GM12864 (cell line): ENCODE data around the gene CYP21A2.
"Not testable (repeated sequence)": the region's sequence is repeated elsewhere in the genome, so short reads cannot be mapped to it uniquely, and the experiment has no call there.

ENCODE experiments used
- DNase-seq: peaks from one replicate; pipeline ENCODE4 v3.0.0-alpha.2; 2011; ENCODE audit warnings: low read depth
- H3K4me3 ChIP-seq: 2 replicates; pipeline ENCODE4 v1.5.1; 2011; ENCODE audit warnings: mild to moderate bottlenecking, low read depth, low read length, control low read depth
- TF ChIP-seq, protein P1 (sequence below): IDR thresholded peaks from 2 replicates; pipeline ENCODE4 v1.5.1; 2011; ENCODE audit warnings: low read depth, mild to moderate bottlenecking, moderate library complexity, low read length, control low read depth, inconsistent platforms; ENCODE audit errors: missing control alignments

The CYP21A2 gene

DNA sequence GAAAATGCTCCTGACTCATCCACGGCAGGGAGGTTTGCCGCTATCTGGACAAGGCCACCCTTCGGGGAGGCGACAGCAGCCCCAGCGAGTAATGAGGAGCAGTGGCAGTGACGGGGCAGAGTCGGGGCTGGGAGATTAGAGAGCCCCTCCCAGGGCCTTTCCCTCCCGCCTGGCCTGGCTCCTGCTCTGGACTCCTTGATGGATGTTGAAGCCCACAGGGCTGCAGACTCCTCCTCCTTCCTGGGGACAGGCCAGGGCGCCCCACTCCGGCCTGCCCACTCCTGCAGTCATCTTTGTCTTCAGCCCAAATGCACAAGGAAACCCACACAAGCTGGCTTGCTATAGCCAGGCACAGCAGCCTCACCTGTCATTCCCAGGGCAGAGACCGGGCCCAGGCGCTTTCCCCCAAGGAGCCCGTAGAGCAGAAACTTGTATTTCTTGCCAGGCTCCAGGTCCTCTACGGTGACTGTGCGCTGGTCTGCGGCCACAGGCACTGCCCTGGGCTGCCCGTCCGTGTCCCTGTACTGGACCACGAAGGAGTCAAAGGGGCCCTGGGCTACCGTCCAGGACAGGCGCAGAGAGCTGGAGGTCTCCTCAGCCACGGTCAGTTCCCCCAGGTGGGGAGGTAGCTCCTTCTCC lies 7.7 kb downstream of the CYP21A2 start:
- no peak for DNase-seq
- H3K4me3 ChIP-seq: no peak overlapping the region
- TF ChIP-seq, protein P1, sequence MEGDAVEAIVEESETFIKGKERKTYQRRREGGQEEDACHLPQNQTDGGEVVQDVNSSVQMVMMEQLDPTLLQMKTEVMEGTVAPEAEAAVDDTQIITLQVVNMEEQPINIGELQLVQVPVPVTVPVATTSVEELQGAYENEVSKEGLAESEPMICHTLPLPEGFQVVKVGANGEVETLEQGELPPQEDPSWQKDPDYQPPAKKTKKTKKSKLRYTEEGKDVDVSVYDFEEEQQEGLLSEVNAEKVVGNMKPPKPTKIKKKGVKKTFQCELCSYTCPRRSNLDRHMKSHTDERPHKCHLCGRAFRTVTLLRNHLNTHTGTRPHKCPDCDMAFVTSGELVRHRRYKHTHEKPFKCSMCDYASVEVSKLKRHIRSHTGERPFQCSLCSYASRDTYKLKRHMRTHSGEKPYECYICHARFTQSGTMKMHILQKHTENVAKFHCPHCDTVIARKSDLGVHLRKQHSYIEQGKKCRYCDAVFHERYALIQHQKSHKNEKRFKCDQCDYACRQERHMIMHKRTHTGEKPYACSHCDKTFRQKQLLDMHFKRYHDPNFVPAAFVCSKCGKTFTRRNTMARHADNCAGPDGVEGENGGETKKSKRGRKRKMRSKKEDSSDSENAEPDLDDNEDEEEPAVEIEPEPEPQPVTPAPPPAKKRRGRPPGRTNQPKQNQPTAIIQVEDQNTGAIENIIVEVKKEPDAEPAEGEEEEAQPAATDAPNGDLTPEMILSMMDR: no peak

DNA sequence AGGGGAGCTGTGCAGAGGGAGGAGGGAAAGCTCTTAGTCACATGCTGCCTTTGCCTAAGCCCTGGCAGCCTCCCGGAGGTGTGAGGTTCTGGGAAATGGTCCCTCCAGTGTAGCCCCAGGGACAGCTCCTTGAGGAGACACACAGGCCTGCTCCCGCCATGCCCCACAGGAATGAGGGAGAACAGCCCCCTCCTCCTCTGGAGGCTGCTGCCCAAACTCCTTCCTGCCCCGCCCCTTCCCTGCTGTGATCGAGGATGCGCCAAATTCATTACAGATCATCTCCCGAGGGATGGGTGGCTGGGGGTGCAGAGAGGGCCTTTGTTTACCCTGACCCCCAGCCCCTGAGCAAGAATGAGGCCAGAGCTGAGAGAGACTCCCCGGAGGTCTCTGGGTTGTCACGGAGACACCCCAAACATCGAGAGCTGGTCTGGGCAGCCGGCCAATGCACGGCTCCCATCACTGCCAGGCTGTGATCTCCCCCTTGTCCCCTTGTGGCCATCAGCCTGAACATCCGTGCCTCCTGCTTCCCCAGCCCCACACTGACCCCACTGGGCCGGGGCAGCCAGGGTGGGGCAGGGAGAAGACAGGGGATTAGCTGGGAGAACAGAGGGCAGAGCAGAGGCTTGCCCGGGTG lies 8.4 kb downstream of the CYP21A2 start:
- no peak for DNase-seq
- TF ChIP-seq, protein P1: no peak
- no peak overlapping the region for H3K4me3 ChIP-seq

DNA sequence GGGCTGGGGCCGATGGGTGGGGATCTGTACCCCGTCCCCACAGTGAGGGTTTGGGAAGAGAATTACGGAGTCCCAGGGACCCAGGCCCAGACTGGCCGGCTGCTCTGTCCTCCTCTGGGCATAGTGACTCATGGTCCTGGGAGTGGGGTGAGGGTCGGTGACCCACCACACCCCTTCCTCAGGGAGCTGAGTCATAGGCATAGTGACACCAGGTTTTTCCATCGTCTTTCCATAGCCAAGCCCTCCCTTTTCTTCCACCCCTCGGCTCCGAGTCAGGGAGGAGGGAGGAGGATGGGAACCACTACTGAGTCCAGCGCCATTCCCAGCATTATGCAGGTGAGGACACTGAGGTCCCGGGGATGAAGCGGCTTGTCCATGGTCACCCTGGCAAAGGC lies 8.9 kb downstream of the CYP21A2 start:
- no peak overlapping the region for H3K4me3 ChIP-seq
- DNase-seq: no peak
- TF ChIP-seq, protein P1: no peak

DNA sequence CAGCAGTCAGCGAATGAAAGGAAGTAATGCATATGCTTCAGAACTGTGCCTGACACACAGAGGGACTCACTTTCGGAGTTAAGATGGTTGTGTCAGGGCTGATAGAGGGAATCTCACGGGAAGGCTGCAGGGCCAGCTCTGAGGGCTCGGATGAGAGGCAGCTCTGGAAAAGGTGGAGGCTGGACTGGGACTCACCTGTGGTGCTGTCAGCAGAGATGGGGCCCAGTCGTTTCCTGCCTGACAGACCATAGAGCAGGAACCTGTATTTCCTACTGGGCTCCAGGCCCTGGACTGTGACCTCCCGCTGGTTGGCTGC lies 9.3 kb downstream of the CYP21A2 start:
- H3K4me3 ChIP-seq: no peak overlapping the region
- TF ChIP-seq, protein P1: no peak

DNA sequence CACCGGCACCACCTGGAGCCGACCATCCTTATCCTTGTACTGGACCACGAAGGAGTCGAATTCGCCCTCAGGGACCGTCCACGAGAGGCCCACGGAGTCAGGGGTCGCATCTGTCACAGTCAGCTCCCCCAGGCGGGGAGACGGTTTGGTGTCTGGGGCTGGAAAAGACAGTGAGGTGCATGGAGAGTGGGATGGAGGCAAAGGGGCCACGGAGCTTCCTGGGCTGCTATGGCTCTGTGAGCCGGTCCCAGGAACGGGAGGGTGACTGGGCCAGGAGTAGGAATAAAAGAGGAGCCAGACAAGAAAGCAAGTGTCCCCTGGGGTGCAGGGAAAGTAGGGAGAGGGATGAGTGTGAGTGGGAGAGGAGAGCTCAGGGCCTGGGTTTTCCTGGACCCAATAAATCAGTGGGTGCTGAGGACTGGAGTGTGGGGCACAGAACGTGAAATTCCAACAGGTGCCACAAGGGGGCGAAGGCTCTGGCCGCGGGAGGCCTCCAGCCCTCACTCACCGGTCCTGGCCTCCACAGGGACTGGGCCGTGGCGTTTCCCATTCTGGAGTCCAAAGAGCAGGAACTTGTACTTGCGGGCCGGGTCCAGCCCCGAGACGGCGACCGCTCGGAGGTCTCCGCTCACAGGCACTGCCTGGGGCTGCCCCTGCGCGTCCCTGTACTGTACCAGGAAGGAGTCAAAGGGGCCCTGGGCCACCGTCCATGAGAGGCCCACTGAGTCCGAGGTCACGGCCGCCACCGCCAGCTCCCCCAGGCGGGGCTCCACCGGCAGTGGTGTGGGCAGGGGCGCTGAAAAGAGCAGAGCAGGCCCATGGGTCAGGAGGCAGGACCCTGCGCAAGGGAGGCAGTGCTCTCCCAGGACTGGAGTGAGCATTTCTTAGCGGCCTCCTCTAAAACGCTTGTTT lies 9.9 kb downstream of the CYP21A2 start:
- no peak overlapping the region for H3K4me3 ChIP-seq
- TF ChIP-seq, protein P1: peak; percentile 94
- no peak for DNase-seq

More for the DNA sequence above, 9.3 kb downstream of the CYP21A2 start:
- no peak for DNase-seq

DNA sequence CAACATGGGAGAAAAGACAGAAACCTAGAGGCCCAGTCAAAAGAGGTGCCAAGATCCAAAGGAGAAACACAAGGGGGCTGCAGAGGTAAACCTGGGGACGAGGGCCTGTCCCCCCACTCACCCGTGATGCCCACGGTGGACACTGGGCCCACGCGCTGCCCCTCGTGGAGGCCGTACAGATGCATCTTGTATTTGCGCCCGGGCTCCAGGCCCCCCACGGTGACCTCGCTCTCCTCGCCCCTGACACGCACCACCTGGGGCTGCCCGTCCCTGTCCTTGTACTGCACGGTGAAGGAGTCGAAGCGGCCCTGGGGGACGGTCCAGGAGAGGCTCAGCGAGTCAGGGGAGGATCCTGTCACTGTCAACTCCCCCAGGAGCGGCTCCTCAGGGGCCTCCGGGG lies 10.9 kb downstream of the CYP21A2 start:
- not testable (repeated sequence) for DNase-seq, H3K4me3 ChIP-seq

DNA sequence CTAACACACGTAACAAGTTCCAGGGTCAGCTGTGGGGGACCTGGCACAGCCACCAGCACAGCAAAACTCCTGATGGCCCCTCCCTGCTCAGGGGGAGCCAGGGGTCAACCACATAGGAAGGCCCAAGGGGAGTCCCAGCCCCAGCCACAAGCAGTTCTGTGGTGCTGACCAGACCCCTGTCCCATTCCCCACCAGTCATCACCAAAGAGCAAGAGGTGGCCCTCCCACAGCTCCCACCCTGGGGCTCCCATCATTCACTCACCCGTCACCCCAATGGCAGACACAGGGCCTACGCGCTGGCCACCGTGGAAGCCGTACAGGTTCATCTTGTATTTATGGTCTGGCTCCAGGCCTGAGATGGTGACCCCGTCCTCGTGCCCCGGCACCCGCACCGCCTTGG lies 11.5 kb downstream of the CYP21A2 start:
- DNase-seq, H3K4me3 ChIP-seq: not testable (repeated sequence)

DNA sequence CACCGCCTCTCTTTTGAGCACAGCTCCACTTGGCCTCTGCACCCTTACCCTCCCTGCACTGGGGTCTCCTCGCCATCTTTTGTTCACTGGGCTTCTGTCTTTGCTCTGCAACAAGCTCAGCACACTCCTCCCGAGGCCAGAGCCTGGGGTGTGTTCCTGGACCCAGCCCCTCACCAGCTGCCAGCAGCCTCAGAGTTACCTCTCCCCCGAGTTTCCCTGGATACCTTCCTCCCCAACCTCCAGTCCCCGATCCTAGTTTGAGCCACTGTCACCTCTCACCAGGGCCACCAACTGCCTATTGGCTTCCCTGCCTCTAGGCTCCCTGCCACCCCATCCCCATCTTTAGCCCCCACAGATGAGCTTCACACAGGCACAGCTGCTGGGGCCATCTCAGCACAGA lies 12.3 kb downstream of the CYP21A2 start:
- DNase-seq: no peak
- no peak overlapping the region for H3K4me3 ChIP-seq
- TF ChIP-seq, protein P1: no peak

DNA sequence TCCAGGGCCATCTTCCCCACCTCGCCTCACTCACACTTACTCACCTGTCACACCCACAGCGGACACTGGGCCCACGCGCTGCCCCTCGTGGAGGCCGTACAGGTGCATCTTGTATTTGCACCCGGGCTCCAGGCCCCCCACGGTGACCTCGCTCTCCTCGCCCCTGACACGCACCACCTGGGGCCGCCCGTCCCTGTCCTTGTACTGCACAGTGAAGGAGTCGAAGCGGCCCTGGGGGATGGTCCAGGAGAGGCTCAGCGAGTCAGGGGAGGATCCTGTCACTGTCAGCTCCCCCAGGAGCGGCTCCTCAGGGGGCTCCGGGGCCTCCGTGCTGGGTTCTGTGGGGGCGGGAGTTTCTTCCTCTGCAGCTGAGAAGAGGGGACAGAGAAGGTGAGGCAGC lies 14.4 kb downstream of the CYP21A2 start:
- not testable (repeated sequence) for DNase-seq, H3K4me3 ChIP-seq

DNA sequence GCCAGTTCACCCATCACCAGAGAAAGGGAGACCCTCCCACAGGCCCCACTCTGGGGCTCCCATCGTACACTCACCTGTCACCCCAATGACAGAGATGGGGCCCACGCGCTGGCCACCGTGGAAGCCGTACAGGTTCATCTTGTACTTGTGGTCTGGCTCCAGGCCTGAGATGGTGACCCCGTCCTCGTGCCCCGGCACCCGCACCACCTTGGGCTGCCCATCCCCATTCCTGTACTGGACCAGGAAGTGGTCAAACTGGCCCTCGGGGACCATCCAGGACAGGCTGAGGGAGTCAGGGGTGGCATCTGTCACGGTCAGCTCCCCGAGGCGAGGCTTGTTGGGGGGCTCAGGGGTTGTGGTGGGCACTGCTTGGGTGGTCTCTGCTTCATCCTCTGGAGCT lies 15.1 kb downstream of the CYP21A2 start:
- DNase-seq, H3K4me3 ChIP-seq: not testable (repeated sequence)

DNA sequence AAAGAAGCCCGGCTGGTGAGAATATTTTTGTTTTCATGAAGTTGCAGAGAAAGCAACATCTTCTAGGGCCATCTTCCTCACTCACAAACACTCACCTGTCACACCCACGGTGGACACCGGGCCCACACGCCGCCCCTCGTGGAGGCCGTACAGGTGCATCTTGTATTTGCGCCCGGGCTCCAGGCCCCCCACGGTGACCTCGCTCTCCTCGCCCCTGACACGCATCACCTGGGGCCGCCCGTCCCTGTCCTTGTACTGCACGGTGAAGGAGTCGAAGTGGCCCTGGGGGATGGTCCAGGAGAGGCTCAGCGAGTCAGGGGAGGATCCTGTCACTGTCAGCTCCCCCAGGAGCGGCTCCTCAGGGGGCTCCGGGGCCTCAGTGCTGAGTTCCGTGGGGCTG lies 17.5 kb downstream of the CYP21A2 start:
- not testable (repeated sequence) for H3K4me3 ChIP-seq

More for the DNA sequence above, 17.5 kb downstream of the CYP21A2 start:
- not testable (repeated sequence) for DNase-seq
